Dendritic cell treated with granulocyte-macrophage colony-stimulating factor and Interleukin-4, amounts not matched to agents 40 ng/mL and 50 ng/mL, for 4 days (primary cell): ENCODE measurements around the gene ARHGAP30.
A peak's percentile ranks its signal among the peaks of the same experiment; 100 is the strongest.

ENCODE experiments used
- H3K27ac Mint-ChIP-seq: one replicate; pipeline ENCODE4 v1.8.0; 2022; ENCODE audit warnings: mild to moderate bottlenecking, mixed read lengths
- H3K27me3 Mint-ChIP-seq: one replicate; pipeline ENCODE4 v1.8.0; 2022; ENCODE audit warnings: mild to moderate bottlenecking, mixed read lengths
- H3K36me3 Mint-ChIP-seq: one replicate; pipeline ENCODE4 v1.8.0; 2022; ENCODE audit warnings: low read depth, mixed read lengths
- H3K4me1 Mint-ChIP-seq: one replicate; pipeline ENCODE4 v1.8.0; 2022; ENCODE audit warnings: low read depth, mixed read lengths
- H3K4me3 Mint-ChIP-seq: one replicate; pipeline ENCODE4 v1.8.0; 2022; ENCODE audit warnings: mild to moderate bottlenecking, moderate library complexity, mixed read lengths
- H3K9me3 Mint-ChIP-seq: one replicate; pipeline ENCODE4 v1.8.0; 2022; ENCODE audit warnings: mixed read lengths
- intact Hi-C: fragments of 100-400 bp; cut with micrococcal nuclease; formaldehyde crosslinking; loops from one replicate; pipeline ENCODE4 v1.15.0; 2022

Gene ARHGAP30

DNA sequence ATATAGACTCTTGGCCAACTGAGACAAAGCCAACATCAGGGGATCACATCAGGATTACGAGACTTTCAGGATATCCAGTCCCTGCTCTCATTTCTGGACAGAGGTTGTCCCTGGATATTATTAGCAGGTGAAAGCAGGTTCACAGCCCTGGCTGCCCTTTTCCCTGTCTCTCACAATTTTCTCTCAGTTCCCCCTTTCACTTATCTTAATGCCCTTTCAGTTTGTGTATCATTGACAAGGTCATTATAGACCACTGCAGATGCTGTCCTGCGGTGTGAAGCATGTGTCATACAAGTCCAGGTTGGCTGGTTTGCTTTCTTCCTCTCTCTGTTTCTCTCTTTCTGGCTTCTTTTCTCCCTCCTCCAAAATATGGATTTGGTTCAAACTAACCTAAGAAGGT, 26.3 kb upstream of the ARHGAP30 start:
- intact Hi-C loops, result loop anchor here (1.0 kb wide), 1 partner anchor 24 kb away; no protein-coding TSS in a partner anchor
- Mint-ChIP-seq H3K4me3 (no peak overlapping the region), H3K36me3 (peaks cover 24% of the 10 kb centered on the region), H3K27me3 (peaks cover 12% of the 10 kb centered on the region), H3K27ac (peak overlapping the region; percentile 68), H3K4me1 (peaks cover 54% of the 10 kb centered on the region), H3K9me3 (no peaks in the 10 kb centered on the region)

DNA sequence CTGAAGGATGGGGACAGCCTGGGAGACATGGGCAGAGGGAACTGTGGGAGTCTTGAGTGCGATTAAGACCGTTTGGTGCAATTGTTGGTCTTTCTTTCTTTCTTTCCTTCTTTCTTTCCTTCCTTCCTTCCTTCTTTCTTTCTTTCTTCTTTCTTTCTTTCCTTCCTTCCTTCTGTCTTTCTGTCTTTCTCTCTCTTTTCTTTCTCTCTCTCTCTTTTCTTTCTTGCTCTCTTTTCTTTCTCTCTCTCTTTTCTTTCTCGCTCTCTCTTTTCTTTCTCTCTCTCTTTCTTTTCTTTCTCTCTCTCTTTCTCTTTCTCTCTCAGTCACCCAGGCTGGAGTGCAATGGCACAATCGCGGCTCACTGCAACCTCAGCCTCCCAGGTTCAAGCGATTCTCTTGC, 25.5 kb upstream of the ARHGAP30 start:
- peaks cover 12% of the 10 kb centered on the region for H3K27me3 Mint-ChIP-seq
- peaks cover 54% of the 10 kb centered on the region for H3K4me1 Mint-ChIP-seq
- H3K27ac Mint-ChIP-seq, result no peak overlapping the region
- no peaks in the 10 kb centered on the region for H3K9me3 Mint-ChIP-seq
- intact Hi-C loops, result no loop called here
- H3K4me3 Mint-ChIP-seq, result no peak overlapping the region
- peaks cover 16% of the 10 kb centered on the region for H3K36me3 Mint-ChIP-seq

DNA sequence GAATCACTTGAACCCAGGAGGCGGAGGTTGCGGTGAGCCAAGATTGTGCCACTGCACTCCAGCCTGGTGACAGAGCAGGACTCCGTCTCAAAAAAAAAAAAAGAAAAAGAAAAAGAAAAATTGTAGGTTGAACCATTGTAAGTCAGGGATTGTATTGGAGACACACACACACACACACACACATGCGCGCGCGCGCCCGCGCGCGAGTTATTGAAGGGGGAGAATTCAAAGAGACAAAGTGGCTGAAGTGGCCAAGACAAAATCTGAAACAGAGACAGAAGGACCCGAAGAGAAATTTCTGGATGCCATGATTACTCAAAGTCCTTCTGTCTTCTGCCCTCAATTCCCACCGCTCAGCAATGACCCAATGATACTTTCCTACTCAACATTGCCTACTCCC, 24.8 kb upstream of the ARHGAP30 start:
- peaks cover 10% of the 10 kb centered on the region for H3K27me3 Mint-ChIP-seq
- peaks cover 58% of the 10 kb centered on the region for H3K4me1 Mint-ChIP-seq
- H3K4me3 Mint-ChIP-seq, result no peak overlapping the region
- peaks cover 8% of the 10 kb centered on the region for H3K36me3 Mint-ChIP-seq
- H3K27ac Mint-ChIP-seq, result no peak overlapping the region
- H3K9me3 Mint-ChIP-seq, result no peaks in the 10 kb centered on the region
- intact Hi-C loops, result no loop called here

DNA sequence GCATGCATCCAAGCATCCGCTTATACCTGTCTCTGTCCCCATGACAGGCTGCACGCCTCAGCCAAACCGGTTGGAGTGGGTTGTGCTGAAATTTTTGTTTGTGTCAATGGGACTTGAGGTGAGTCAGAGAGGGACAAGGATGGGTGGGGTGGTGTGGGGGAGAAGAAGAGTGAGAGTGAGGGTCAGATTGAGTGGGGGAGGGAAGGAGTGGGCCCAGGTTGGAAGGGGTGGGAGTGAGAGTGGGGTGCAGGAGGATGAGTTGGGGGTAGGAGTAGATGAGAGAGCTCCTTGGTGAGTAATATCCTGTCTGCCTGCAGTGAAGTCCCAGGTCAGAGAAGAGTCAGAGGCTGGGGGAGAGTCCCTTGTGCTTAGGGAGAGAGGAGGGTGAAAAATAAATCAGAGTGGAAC, 22.9 kb upstream of the ARHGAP30 start:
- Mint-ChIP-seq H3K9me3 (no peaks in the 10 kb centered on the region), H3K36me3 (no peaks in the 10 kb centered on the region), H3K27ac (no peak overlapping the region), H3K4me3 (no peak overlapping the region), H3K4me1 (peaks cover 62% of the 10 kb centered on the region), H3K27me3 (no peaks in the 10 kb centered on the region)
- intact Hi-C loops, result no loop called here

GRCh38 chr1:161091796-161092507, 22.3 kb upstream of the ARHGAP30 start:
- intact Hi-C loops, result no loop called here
- Mint-ChIP-seq H3K4me1 (peaks cover 60% of the 10 kb centered on the region), H3K27me3 (no peaks in the 10 kb centered on the region), H3K27ac (no peak overlapping the region), H3K9me3 (no peaks in the 10 kb centered on the region), H3K4me3 (no peak overlapping the region), H3K36me3 (no peaks in the 10 kb centered on the region)

DNA sequence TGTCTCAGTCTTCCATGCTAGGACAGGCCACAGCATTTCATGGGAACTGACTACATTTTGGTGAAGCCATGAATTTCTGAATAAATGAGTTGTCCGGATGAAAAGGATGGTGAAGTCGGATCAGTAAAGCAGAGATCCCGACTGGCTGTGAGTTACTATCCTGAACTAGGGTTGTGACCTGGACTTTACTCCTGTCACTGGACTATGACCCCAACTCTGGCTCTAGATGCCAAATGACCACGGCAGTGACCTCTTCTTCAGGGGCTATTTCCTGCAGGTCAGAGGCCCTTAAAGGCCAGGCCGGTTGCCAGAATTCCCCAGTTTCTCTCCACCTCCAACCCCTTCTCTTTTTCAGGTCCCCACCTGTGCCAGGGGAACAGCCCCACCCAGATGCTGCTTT, 21.4 kb upstream of the ARHGAP30 start:
- Mint-ChIP-seq H3K9me3 (no peaks in the 10 kb centered on the region), H3K36me3 (no peaks in the 10 kb centered on the region), H3K4me3 (no peak overlapping the region), H3K27me3 (no peaks in the 10 kb centered on the region), H3K27ac (no peak overlapping the region), H3K4me1 (peaks cover 51% of the 10 kb centered on the region)
- intact Hi-C loops, result no loop called here

- H3K4me1 Mint-ChIP-seq, result peaks cover 46% of the 10 kb centered on the region
- no peaks in the 10 kb centered on the region for H3K36me3 Mint-ChIP-seq
- H3K9me3 Mint-ChIP-seq, result no peaks in the 10 kb centered on the region
- no peaks in the 10 kb centered on the region for H3K27me3 Mint-ChIP-seq
- no peak overlapping the region for H3K27ac Mint-ChIP-seq
- intact Hi-C loops, result no loop called here
- no peak overlapping the region for H3K4me3 Mint-ChIP-seq
Measured at GRCh38 chr1:161090617-161091016, 20.9 kb upstream of the ARHGAP30 start.

- intact Hi-C loops, result no loop called here
- Mint-ChIP-seq H3K27me3 (no peaks in the 10 kb centered on the region), H3K4me3 (no peak overlapping the region), H3K4me1 (peaks cover 46% of the 10 kb centered on the region), H3K9me3 (no peaks in the 10 kb centered on the region), H3K36me3 (no peaks in the 10 kb centered on the region), H3K27ac (no peak overlapping the region)
Measured at GRCh38 chr1:161089938-161090337, 20.2 kb upstream of the ARHGAP30 start.

GRCh38 chr1:161089251-161089924, 19.7 kb upstream of the ARHGAP30 start, which contains the start of gene NECTIN4:
Gene NECTIN4, minus strand, starts transcription at chr1:161089558. Its CDS starts 262 bp downstream, at chr1:161089296.
- Mint-ChIP-seq H3K36me3 (no peaks in the 10 kb centered on the region), H3K4me1 (peaks cover 49% of the 10 kb centered on the region), H3K27ac (peak within 1 kb of the TSS; percentile 16), H3K9me3 (no peaks in the 10 kb centered on the region), H3K4me3 (no peak within 1 kb of the TSS), H3K27me3 (no peaks in the 10 kb centered on the region)
- intact Hi-C loops, result no loop called here

DNA sequence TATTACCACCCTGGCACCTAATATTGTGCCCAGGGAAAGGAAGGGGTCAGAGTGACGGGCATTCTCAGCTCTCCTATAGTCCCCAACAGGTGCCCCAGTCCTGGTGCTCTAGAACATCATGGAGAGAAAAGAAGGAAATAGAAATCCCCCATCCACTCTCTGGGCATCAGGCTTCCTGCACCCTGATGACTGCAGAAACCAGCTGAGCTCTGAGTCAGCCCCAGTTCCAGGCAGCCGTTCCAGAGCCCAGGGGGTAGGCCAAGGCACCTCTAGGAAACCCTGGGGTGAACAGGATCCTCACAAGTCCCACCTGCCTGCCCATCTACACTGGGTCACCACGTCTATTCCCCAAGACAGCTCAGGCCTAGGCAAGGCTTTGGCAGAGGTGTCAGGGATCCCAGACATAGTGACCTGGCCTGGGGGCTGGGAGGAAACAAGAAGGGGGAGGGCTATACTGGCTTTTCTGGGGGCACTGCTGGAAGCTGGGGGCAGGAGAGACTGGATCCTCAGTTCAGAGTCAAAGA, 19.0 kb upstream of the ARHGAP30 start:
- intact Hi-C loops, result no loop called here
- Mint-ChIP-seq H3K4me1 (peaks cover 56% of the 10 kb centered on the region), H3K27me3 (no peaks in the 10 kb centered on the region), H3K36me3 (no peaks in the 10 kb centered on the region), H3K9me3 (no peaks in the 10 kb centered on the region), H3K4me3 (no peak overlapping the region), H3K27ac (peak overlapping the region; percentile 16)

DNA sequence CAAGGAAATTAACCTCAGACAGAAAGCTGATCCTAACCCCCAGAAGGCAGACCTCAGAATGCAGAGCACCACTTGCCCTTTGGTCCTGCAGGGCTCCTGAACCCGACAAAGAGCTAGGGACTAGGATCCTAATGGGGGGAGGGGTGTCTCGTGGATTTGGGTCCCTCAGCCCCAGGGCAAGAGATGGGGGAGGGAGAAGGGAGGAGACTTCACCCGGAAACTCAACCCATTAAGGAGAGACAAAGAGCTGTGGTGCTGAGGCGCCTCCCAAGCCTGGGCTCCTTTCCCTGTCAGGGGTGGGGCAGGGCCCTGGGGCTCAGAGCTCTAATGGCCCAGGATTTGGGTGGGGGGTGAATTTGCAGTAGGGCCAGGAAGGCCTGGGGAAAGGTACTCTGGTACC, 16.8 kb upstream of the ARHGAP30 start:
- Mint-ChIP-seq H3K27me3 (no peaks in the 10 kb centered on the region), H3K27ac (no peak overlapping the region), H3K4me3 (no peak overlapping the region), H3K4me1 (peaks cover 67% of the 10 kb centered on the region), H3K36me3 (no peaks in the 10 kb centered on the region), H3K9me3 (no peaks in the 10 kb centered on the region)
- intact Hi-C loops, result no loop called here

- intact Hi-C loops, result no loop called here
- Mint-ChIP-seq H3K9me3 (no peaks in the 10 kb centered on the region), H3K36me3 (no peaks in the 10 kb centered on the region), H3K27me3 (no peaks in the 10 kb centered on the region), H3K4me1 (peaks cover 80% of the 10 kb centered on the region), H3K4me3 (no peak overlapping the region), H3K27ac (no peak overlapping the region)
Measured at GRCh38 chr1:161085165-161085564, 15.5 kb upstream of the ARHGAP30 start.

- Mint-ChIP-seq H3K9me3 (no peaks in the 10 kb centered on the region), H3K4me3 (no peak overlapping the region), H3K4me1 (peaks cover 83% of the 10 kb centered on the region), H3K27ac (no peak overlapping the region), H3K36me3 (no peaks in the 10 kb centered on the region), H3K27me3 (peaks cover 2% of the 10 kb centered on the region)
- intact Hi-C loops, result no loop called here
Measured at GRCh38 chr1:161084597-161084988, 14.9 kb upstream of the ARHGAP30 start.

DNA sequence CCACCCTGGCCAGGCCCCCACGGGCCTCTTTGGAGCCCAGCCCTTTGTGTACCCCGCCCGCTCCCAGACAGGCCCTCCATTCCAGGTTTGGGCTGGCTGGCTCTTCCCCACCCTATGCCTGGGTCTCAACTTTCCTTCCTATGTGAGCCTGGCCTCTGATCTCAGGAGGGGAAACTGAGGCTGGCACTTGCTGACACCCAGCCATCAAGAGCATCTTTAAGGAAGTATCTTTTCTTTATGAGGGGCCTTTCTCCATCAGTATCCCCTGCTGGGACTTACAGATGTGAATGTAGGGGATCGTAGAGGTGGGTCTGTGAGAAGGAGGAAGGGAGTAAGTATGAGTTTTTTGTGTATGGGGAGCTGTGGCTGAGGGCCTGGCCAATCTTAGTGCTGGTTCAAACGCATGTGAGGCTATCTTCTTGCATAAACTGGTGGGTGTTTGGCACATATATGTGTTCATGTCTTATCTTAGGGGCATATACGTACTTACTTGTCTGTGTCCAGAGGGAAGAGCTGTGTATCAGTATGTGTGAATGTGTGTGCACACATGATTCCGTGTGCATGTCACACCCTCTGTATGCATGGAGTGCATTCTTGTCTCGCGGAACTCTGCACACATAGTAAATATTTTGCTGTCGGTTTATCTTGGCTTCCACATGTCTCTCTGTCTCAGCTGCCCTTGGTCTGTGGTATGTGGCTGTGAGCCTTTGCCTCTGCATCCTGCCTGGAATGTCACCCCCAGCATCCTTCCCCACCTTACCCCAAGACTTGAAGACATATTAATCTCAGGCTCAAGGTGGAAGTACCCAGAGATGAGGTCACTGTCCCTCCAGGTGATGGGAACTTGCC, 14.3 kb upstream of the ARHGAP30 start:
- H3K4me1 Mint-ChIP-seq, result peaks cover 83% of the 10 kb centered on the region
- intact Hi-C loops, result loop anchor here (2.0 kb wide), 1 partner anchor 15 kb away; the partner anchor contains the start of gene ARHGAP30
- H3K36me3 Mint-ChIP-seq, result no peaks in the 10 kb centered on the region
- peaks cover 3% of the 10 kb centered on the region for H3K27me3 Mint-ChIP-seq
- H3K27ac Mint-ChIP-seq, result peak overlapping the region; percentile 24
- no peak overlapping the region for H3K4me3 Mint-ChIP-seq
- no peaks in the 10 kb centered on the region for H3K9me3 Mint-ChIP-seq
